Left lung (tissue), 10 donors: Measurements from ENCODE around the gene MTUS2. TPM values are rescaled to one million over a fixed set of nuclear protein-coding genes. Genes with fewer than 3 reads are reported as not detected.

Experiments
- ATAC-seq: fragments of 200-7000 bp; cut with Tn5 transposase; one replicate; pipeline ENCODE4 v1.9.1; 2020; ENCODE audit warnings: moderate library complexity
- DNase-seq, 4 donors: peaks; one replicate each; pipeline ENCODE4 v3.0.0-alpha.2; 2013 to 2020
- H3K27ac ChIP-seq, 2 donors: fragments of 200-600 bp; sonication (generic) in 1 of 2; one replicate each; pipeline versions ENCODE4 v1.5.0 to v1.8.0; 2020 to 2021
- H3K27me3 ChIP-seq, 2 donors: fragments of 200-600 bp; sonication (generic) in 1 of 2; one replicate each; pipeline versions ENCODE4 v1.5.0 to v1.8.0; 2020 to 2021
- H3K36me3 ChIP-seq, 2 donors: fragments of 200-600 bp; sonication (generic) in 1 of 2; one replicate each; pipeline versions ENCODE4 v1.5.0 to v1.8.0; 2020 to 2021
- H3K4me1 ChIP-seq, 2 donors: fragments of 200-600 bp; one replicate each; pipeline ENCODE4 v1.8.0; 2021
- H3K4me3 ChIP-seq, 2 donors: fragments of 200-600 bp; sonication (generic) in 1 of 2; one replicate each; pipeline versions ENCODE4 v1.5.0 to v1.8.0; 2020 to 2021; ENCODE audit warnings: mild to moderate bottlenecking in 1 of 2
- H3K9me3 ChIP-seq, 2 donors: fragments of 200-600 bp; sonication (generic) in 1 of 2; one replicate each; pipeline versions ENCODE4 v1.5.0 to v1.8.0; 2020 to 2021
- CTCF ChIP-seq, 2 donors: fragments of 200-600 bp; sonication (generic) in 1 of 2; IDR thresholded peaks; one replicate each; pipeline versions ENCODE4 v1.5.0 to v1.8.0; 2021; ENCODE audit warnings: antibody characterized with exemption in 2 of 2
- intact Hi-C, 2 donors: fragments of 100-400 bp; cut with DNase I; formaldehyde crosslinking; loops; one replicate each; pipeline versions ENCODE4 v1.11.2 to v1.14.2; 2022
- polyA plus RNA-seq, 6 donors: library from polyadenylated mRNA; unstranded; fragments of 120-200 nt; gene quantifications; one replicate each; pipeline ENCODE4 v1.2.1, GENCODE V29; 2013; ENCODE audit not compliant: insufficient read length in 6 of 6
- total RNA-seq, 2 donors: library from RNA; stranded (reverse); fragmentation: NEBNext Ultra II Directional; extraction: Animal tissue kit (Norgen Biotek cat#: 25700); gene quantifications; one replicate each; pipeline ENCODE4 v1.2.1, GENCODE V29; 2021
- donor health status: DM: no; HTN: yes; CAD: no.
- donor health status: DM: no; HTN: no; CAD: no.

The MTUS2 gene
- total and polyA plus RNA-seq, 8 donors, result 0.21 to 0.92 (median 0.50) TPM

DNA sequence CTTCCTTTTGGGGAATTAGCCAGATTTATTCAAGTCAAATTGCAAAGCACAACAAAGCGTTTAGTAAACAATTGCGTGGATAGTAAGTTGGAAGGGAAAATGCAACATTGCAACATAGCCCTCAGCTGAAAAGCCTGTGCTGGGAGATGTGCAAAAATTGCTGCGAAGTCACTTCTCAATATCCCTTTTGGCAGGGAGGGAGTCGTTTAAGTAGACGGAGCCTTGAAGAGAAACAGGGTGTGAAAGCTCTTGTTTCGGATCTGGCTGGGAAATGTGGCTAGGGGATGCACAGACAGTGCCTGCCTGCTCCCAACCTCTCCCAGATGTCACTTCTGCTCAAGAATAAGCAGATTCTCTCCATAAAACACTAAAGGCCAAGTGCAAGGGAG is 718.5 kb downstream of the MTUS2 start:
- Histone ChIP-seq H3K4me3 (no peak overlapping the region), H3K36me3 (peaks cover 0 to 30% of the 10 kb centered on the region in 2 donors), H3K27ac (no peak overlapping the region), H3K9me3 (no peaks in the 10 kb centered on the region), H3K4me1 (no peaks in the 10 kb centered on the region), H3K27me3 (no peaks in the 10 kb centered on the region)
- intact Hi-C loops, result no loop called here
- peak in 2 of 4 donors; percentile 27 to 57 for DNase-seq
- ATAC-seq, result no peak
- TF ChIP-seq CTCF (IDR thresholded peaks at IDR 0.05), result no peak

- ATAC-seq (no peak), DNase-seq (peak in 1 of 4 donors; percentile 28)
- intact Hi-C loops, result no loop called here
- Histone ChIP-seq H3K27me3 (no peaks in the 10 kb centered on the region), H3K9me3 (no peaks in the 10 kb centered on the region), H3K4me1 (no peaks in the 10 kb centered on the region), H3K36me3 (peaks cover 0 to 18% of the 10 kb centered on the region in 2 donors), H3K4me3 (no peak overlapping the region), H3K27ac (no peak overlapping the region)
- no peak for TF ChIP-seq CTCF (IDR thresholded peaks at IDR 0.05)
These were observed 719.7 kb downstream of the MTUS2 start for GRCh38 chr13:29539856-29540255.

- Histone ChIP-seq H3K27me3 (no peaks in the 10 kb centered on the region), H3K4me1 (no peaks in the 10 kb centered on the region), H3K4me3 (no peak overlapping the region), H3K9me3 (no peaks in the 10 kb centered on the region), H3K27ac (no peak overlapping the region), H3K36me3 (peaks cover 0 to 18% of the 10 kb centered on the region in 2 donors)
- DNase-seq (no peak), ATAC-seq (no peak)
- no peak for TF ChIP-seq CTCF (IDR thresholded peaks at IDR 0.05)
- intact Hi-C loops, result no loop called here
These were observed 720.2 kb downstream of the MTUS2 start for GRCh38 chr13:29540334-29540733.

GRCh38 chr13:29540799-29541198 is 720.7 kb downstream of the MTUS2 start:
- Histone ChIP-seq H3K4me3 (no peak overlapping the region), H3K27ac (no peak overlapping the region), H3K27me3 (no peaks in the 10 kb centered on the region), H3K9me3 (no peaks in the 10 kb centered on the region), H3K36me3 (peaks cover 0 to 19% of the 10 kb centered on the region in 2 donors), H3K4me1 (no peaks in the 10 kb centered on the region)
- no peak for TF ChIP-seq CTCF (IDR thresholded peaks at IDR 0.05)
- no peak for DNase-seq
- no peak for ATAC-seq
- intact Hi-C loops, result no loop called here

- Histone ChIP-seq H3K4me3 (no peak overlapping the region), H3K36me3 (peaks cover 0 to 17% of the 10 kb centered on the region in 2 donors), H3K27me3 (no peaks in the 10 kb centered on the region), H3K27ac (no peak overlapping the region), H3K9me3 (no peaks in the 10 kb centered on the region), H3K4me1 (no peaks in the 10 kb centered on the region)
- no peak for DNase-seq
- ATAC-seq, result no peak
- no peak for TF ChIP-seq CTCF (IDR thresholded peaks at IDR 0.05)
- intact Hi-C loops, result no loop called here
These were observed 721.3 kb downstream of the MTUS2 start for GRCh38 chr13:29541400-29541799.
